PFSK-1 (cell line): ENCODE measurements around the gene PCARE.

Experiments
- FOXP2 ChIP-seq: optimal IDR thresholded peaks from 2 replicates; pipeline ENCODE3; 2011; ENCODE audit warnings: borderline replicate concordance, control low read depth, inconsistent platforms; ENCODE audit not compliant: insufficient read depth; ENCODE audit errors: extremely low read length, extremely low read depth
- REST ChIP-seq, 2 experiments: IDR thresholded peaks; 2 replicates each; pipeline versions ENCODE4 v1.6.1 to v1.8.0; 2011 to 2012; ENCODE audit warnings: low read depth in 2 of 2, low read length in 2 of 2, control low read depth in 1 of 2, inconsistent platforms in 1 of 2, mild to moderate bottlenecking in 1 of 2, moderate library complexity in 1 of 2; ENCODE audit not compliant: insufficient read depth in 1 of 2
- TAF1 ChIP-seq: IDR thresholded peaks from 2 replicates; pipeline ENCODE4 v1.6.1; 2012; ENCODE audit warnings: low read length, control low read depth, borderline replicate concordance; ENCODE audit not compliant: insufficient read depth

- TF ChIP-seq TAF1 (no peak), REST (IDR thresholded peaks at IDR 0.05; ENCODE audit: insufficient read depth in 1 of 2, low read depth in 2 of 2, low read length in 2 of 2) (no peak), FOXP2 (no peak)
Observed at GRCh38 chr2:29012211-29012681, 62.1 kb downstream of the PCARE start.
